Gastroesophageal sphincter (tissue), 3 donors: ENCODE data around the gene BPTF.

ENCODE experiments used
- EP300 ChIP-seq: sonication (generic); formaldehyde crosslinking; IDR thresholded peaks from one replicate; pipeline ENCODE4 v1.6.1; 2017; ENCODE audit warnings: antibody characterized with exemption, mild to moderate bottlenecking
- POLR2A ChIP-seq, 2 donors: fragments of 450-650 bp; IDR thresholded peaks; one replicate each; pipeline ENCODE4 v1.6.1; 2017; ENCODE audit warnings: antibody characterized with exemption in 2 of 2, mild to moderate bottlenecking in 2 of 2, moderate library complexity in 1 of 2
- POLR2AphosphoS5 ChIP-seq: sonication (generic); formaldehyde crosslinking; IDR thresholded peaks from one replicate; pipeline ENCODE4 v1.6.1; 2017; ENCODE audit warnings: antibody characterized with exemption
- TF ChIP-seq, protein P1 (sequence below), 4 experiments: fragments of 200-600 bp in 2 of 4; fragments of 450-650 bp in 2 of 4; sonication (generic) in 1 of 4; IDR thresholded peaks; one replicate each; pipeline ENCODE4 v1.5.1; 2017 to 2019; ENCODE audit warnings: antibody characterized with exemption in 4 of 4, mild to moderate bottlenecking in 2 of 4, moderate library complexity in 2 of 4

DNA sequence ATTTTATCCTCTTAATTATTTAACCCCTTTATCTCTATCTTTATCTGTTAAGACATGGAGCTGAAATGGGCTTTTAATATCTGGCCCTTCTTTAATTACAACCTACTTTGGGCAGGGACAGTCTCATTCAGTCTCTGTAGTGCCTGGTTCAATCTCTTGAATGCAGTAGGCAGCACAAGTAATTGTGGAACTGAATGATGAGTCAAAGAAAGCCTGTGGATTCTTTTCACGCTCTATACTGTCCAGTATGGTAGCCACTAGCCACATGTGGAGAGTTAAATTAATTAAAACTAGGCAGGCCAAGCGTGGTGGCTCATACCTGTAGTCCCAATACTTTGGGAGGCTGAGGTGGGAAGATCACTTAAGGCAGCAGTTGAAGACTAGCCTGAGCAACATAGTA, 9.3 kb downstream of the BPTF start:
- TF ChIP-seq, protein P1, sequence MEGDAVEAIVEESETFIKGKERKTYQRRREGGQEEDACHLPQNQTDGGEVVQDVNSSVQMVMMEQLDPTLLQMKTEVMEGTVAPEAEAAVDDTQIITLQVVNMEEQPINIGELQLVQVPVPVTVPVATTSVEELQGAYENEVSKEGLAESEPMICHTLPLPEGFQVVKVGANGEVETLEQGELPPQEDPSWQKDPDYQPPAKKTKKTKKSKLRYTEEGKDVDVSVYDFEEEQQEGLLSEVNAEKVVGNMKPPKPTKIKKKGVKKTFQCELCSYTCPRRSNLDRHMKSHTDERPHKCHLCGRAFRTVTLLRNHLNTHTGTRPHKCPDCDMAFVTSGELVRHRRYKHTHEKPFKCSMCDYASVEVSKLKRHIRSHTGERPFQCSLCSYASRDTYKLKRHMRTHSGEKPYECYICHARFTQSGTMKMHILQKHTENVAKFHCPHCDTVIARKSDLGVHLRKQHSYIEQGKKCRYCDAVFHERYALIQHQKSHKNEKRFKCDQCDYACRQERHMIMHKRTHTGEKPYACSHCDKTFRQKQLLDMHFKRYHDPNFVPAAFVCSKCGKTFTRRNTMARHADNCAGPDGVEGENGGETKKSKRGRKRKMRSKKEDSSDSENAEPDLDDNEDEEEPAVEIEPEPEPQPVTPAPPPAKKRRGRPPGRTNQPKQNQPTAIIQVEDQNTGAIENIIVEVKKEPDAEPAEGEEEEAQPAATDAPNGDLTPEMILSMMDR (IDR thresholded peaks at IDR 0.05), result no peak
- TF ChIP-seq EP300, result no peak
- TF ChIP-seq POLR2A (IDR thresholded peaks at IDR 0.05), result no peak
- TF ChIP-seq POLR2AphosphoS5, result no peak
